Liver (tissue), 3 donors: ENCODE data around the gene EML6.

Experiments used
- CTCF ChIP-seq: fragments of 150-350 bp; IDR thresholded peaks from 2 replicates; pipeline ENCODE4 v1.5.1; 2017; ENCODE audit warnings: improper control_type of control experiment, low read depth, low read length; ENCODE audit not compliant: missing input control
- NR2F2 ChIP-seq: IDR thresholded peaks from 2 replicates; pipeline ENCODE4 v1.6.1; 2016; ENCODE audit warnings: antibody characterized with exemption
- TF ChIP-seq, protein P1 (sequence below): IDR thresholded peaks from 2 replicates; pipeline ENCODE4 v1.6.1; 2016; ENCODE audit warnings: antibody characterized with exemption, mild to moderate bottlenecking
- donor health status: healthy.
- donor health status: healthy.

GRCh38 chr2:55010149-55010591 is 286.7 kb downstream of the EML6 start:
- no peak for TF ChIP-seq NR2F2
- TF ChIP-seq, protein P1, sequence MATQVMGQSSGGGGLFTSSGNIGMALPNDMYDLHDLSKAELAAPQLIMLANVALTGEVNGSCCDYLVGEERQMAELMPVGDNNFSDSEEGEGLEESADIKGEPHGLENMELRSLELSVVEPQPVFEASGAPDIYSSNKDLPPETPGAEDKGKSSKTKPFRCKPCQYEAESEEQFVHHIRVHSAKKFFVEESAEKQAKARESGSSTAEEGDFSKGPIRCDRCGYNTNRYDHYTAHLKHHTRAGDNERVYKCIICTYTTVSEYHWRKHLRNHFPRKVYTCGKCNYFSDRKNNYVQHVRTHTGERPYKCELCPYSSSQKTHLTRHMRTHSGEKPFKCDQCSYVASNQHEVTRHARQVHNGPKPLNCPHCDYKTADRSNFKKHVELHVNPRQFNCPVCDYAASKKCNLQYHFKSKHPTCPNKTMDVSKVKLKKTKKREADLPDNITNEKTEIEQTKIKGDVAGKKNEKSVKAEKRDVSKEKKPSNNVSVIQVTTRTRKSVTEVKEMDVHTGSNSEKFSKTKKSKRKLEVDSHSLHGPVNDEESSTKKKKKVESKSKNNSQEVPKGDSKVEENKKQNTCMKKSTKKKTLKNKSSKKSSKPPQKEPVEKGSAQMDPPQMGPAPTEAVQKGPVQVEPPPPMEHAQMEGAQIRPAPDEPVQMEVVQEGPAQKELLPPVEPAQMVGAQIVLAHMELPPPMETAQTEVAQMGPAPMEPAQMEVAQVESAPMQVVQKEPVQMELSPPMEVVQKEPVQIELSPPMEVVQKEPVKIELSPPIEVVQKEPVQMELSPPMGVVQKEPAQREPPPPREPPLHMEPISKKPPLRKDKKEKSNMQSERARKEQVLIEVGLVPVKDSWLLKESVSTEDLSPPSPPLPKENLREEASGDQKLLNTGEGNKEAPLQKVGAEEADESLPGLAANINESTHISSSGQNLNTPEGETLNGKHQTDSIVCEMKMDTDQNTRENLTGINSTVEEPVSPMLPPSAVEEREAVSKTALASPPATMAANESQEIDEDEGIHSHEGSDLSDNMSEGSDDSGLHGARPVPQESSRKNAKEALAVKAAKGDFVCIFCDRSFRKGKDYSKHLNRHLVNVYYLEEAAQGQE = peak; percentile 87
- no peak for TF ChIP-seq CTCF
